H9 (cell line): ENCODE results near the gene CSTF2. TPM values are rescaled to one million over a fixed set of nuclear protein-coding genes. Genes with fewer than 3 reads are reported as not detected.

Experiments
- DNase-seq: peaks from one replicate; pipeline ENCODE4 v3.0.0-alpha.2; 2017
- H2AFZ ChIP-seq: one replicate; pipeline ENCODE4 v1.6.1; 2013; ENCODE audit warnings: mild to moderate bottlenecking, low read length, control low read depth, moderate library complexity
- H2AK5ac ChIP-seq: 2 replicates; pipeline ENCODE4 v1.6.1; 2013; ENCODE audit warnings: low read length, control low read depth, mixed read lengths; ENCODE audit not compliant: insufficient read length
- H2BK120ac ChIP-seq: one replicate; pipeline ENCODE4 v1.6.1; 2013; ENCODE audit warnings: low read depth, mild to moderate bottlenecking, low read length, control low read depth, inconsistent platforms; ENCODE audit not compliant: poor library complexity, severe bottlenecking
- H2BK12ac ChIP-seq: 2 replicates; pipeline ENCODE4 v1.6.1; 2013; ENCODE audit warnings: low read length, control low read depth, mixed read lengths, low read depth; ENCODE audit not compliant: insufficient read length
- H2BK15ac ChIP-seq: 2 replicates; pipeline ENCODE4 v1.6.1; 2013; ENCODE audit warnings: low read depth, low read length, control low read depth
- H2BK20ac ChIP-seq: one replicate; pipeline ENCODE4 v1.6.1; 2013; ENCODE audit warnings: low read depth, mild to moderate bottlenecking, low read length, control low read depth, inconsistent platforms; ENCODE audit not compliant: poor library complexity, severe bottlenecking
- H2BK5ac ChIP-seq: 2 replicates; pipeline ENCODE4 v1.6.1; 2013; ENCODE audit warnings: low read length, control low read depth, mixed read lengths; ENCODE audit not compliant: insufficient read length
- H3K14ac ChIP-seq: 2 replicates; pipeline ENCODE4 v1.6.1; 2013; ENCODE audit warnings: low read length, control low read depth; ENCODE audit not compliant: insufficient read depth
- H3K18ac ChIP-seq: 2 replicates; pipeline ENCODE4 v1.6.1; 2013; ENCODE audit warnings: low read depth, mild to moderate bottlenecking, mixed read lengths, low read length, control low read depth; ENCODE audit not compliant: insufficient read length
- H3K23ac ChIP-seq: 2 replicates; pipeline ENCODE4 v1.6.1; 2013; ENCODE audit warnings: low read length, control low read depth, mixed read lengths, low read depth; ENCODE audit not compliant: insufficient read length
- H3K23me2 ChIP-seq: 2 replicates; pipeline ENCODE4 v1.6.1; 2013; ENCODE audit warnings: low read depth, mild to moderate bottlenecking, mixed read lengths, low read length, control low read depth; ENCODE audit not compliant: insufficient read length, poor library complexity, severe bottlenecking
- H3K27ac ChIP-seq: 2 replicates; pipeline ENCODE4 v1.5.1; 2013; ENCODE audit warnings: low read length, control low read depth, mixed read lengths, low read depth; ENCODE audit not compliant: insufficient read length
- H3K27me3 ChIP-seq: 2 replicates; pipeline ENCODE4 v1.6.1; 2013; ENCODE audit warnings: low read length, control low read depth, inconsistent platforms; ENCODE audit not compliant: insufficient read depth
- H3K4ac ChIP-seq: 2 replicates; pipeline ENCODE4 v1.6.1; 2013; ENCODE audit warnings: low read depth, mild to moderate bottlenecking, control low read depth, inconsistent platforms, low read length, moderate library complexity
- H3K4me1 ChIP-seq: 2 replicates; pipeline ENCODE4 v1.6.1; 2013; ENCODE audit warnings: low read length, control low read depth, inconsistent platforms; ENCODE audit not compliant: insufficient read depth
- H3K4me2 ChIP-seq: 2 replicates; pipeline ENCODE4 v1.6.1; 2013; ENCODE audit warnings: low read length, control low read depth, mixed read lengths; ENCODE audit not compliant: insufficient read length, insufficient read depth
- H3K56ac ChIP-seq: 2 replicates; pipeline ENCODE4 v1.6.1; 2013; ENCODE audit warnings: low read depth, mild to moderate bottlenecking, mixed read lengths, low read length, control low read depth; ENCODE audit not compliant: insufficient read length
- H3K79me1 ChIP-seq: 2 replicates; pipeline ENCODE4 v1.6.1; 2013; ENCODE audit warnings: low read depth, mild to moderate bottlenecking, moderate library complexity, low read length, control low read depth, inconsistent platforms; ENCODE audit not compliant: insufficient read depth, poor library complexity, severe bottlenecking
- H3K79me2 ChIP-seq: 2 replicates; pipeline ENCODE4 v1.6.1; 2013; ENCODE audit warnings: low read length, control low read depth, inconsistent platforms; ENCODE audit not compliant: insufficient read depth
- H3K9ac ChIP-seq: 2 replicates; pipeline ENCODE4 v1.6.1; 2013; ENCODE audit warnings: low read length, control low read depth, mixed read lengths; ENCODE audit not compliant: insufficient read length; ENCODE audit errors: extremely low read depth
- H3K9me3 ChIP-seq: one replicate; pipeline ENCODE4 v1.6.1; 2013; ENCODE audit warnings: low read depth, low read length, inconsistent platforms; ENCODE audit not compliant: control insufficient read depth
- H3T11ph ChIP-seq: one replicate; pipeline ENCODE4 v1.6.1; 2013; ENCODE audit warnings: mild to moderate bottlenecking, low read length, control low read depth, inconsistent platforms
- H4K20me1 ChIP-seq: one replicate; pipeline ENCODE4 v1.6.1; 2013; ENCODE audit not compliant: control insufficient read depth, insufficient read length, insufficient read depth
- H4K5ac ChIP-seq: 2 replicates; pipeline ENCODE4 v1.6.1; 2013; ENCODE audit warnings: low read depth, mild to moderate bottlenecking, mixed read lengths, low read length, control low read depth; ENCODE audit not compliant: insufficient read length
- H4K8ac ChIP-seq: replicated peaks from 2 replicates; pipeline ENCODE4 v1.6.1; 2013; ENCODE audit warnings: low read length, control low read depth, mixed read lengths, low read depth; ENCODE audit not compliant: insufficient read length
- H4K91ac ChIP-seq: 2 replicates; pipeline ENCODE4 v1.6.1; 2013; ENCODE audit warnings: low read depth, mild to moderate bottlenecking, moderate library complexity, mixed read lengths, low read length, control low read depth; ENCODE audit not compliant: insufficient read length
- H3K27ac Mint-ChIP-seq, 3 experiments: 2 replicates in 2 of 3; 3 replicates in 1 of 3; pipeline ENCODE4 v1.8.0; 2020 to 2021; ENCODE audit warnings: mixed read lengths in 3 of 3, mild to moderate bottlenecking in 1 of 3, moderate library complexity in 1 of 3
- H3K27me3 Mint-ChIP-seq: 2 replicates; pipeline ENCODE4 v1.8.0; 2021; ENCODE audit warnings: low read depth, mild to moderate bottlenecking, moderate library complexity, mixed read lengths
- H3K36me3 Mint-ChIP-seq, 3 experiments: 2 replicates in 2 of 3; 3 replicates in 1 of 3; pipeline ENCODE4 v1.8.0; 2020 to 2021; ENCODE audit warnings: low read depth in 3 of 3, mixed read lengths in 3 of 3; ENCODE audit not compliant: insufficient read depth in 1 of 3
- H3K4me1 Mint-ChIP-seq, 2 experiments: 2 replicates each; pipeline ENCODE4 v1.8.0; 2020; ENCODE audit warnings: mixed read lengths in 2 of 2
- H3K4me3 Mint-ChIP-seq, 2 experiments: 2 replicates in 1 of 2; 3 replicates in 1 of 2; pipeline ENCODE4 v1.8.0; 2020 to 2021; ENCODE audit warnings: mild to moderate bottlenecking in 2 of 2, mixed read lengths in 2 of 2, moderate library complexity in 1 of 2
- H3K9me3 Mint-ChIP-seq, 2 experiments: 2 replicates in 1 of 2; 3 replicates in 1 of 2; pipeline ENCODE4 v1.8.0; 2020; ENCODE audit warnings: mild to moderate bottlenecking in 2 of 2, mixed read lengths in 2 of 2, moderate library complexity in 1 of 2
- WGBS: extraction: QIAGEN DNeasy Blood & Tissue Kit; methylation state at CpG from one replicate; pipeline ENCODE4 v1.1.7; 2013; ENCODE audit warnings: missing lambda C conversion rate, low lambda C conversion rate, mixed read lengths; ENCODE audit not compliant: insufficient read length; ENCODE audit errors: extremely low coverage; 5-methylcytosine and 5-hydroxymethylcytosine counted together
- total RNA-seq: library from RNA; stranded (reverse); gene quantifications from 2 replicates; pipeline ENCODE4 v1.2.1, GENCODE V29; 2021
- TF ChIP-seq, protein P1 (sequence below): fragments of 200-600 bp; sonication (generic); conservative IDR thresholded peaks from 3 replicates; pipeline ENCODE4 v1.8.0; 2021; ENCODE audit warnings: antibody characterized with exemption, mild to moderate bottlenecking

Gene CSTF2
- total RNA-seq, 1 experiment from 2014 or later, result 30.2 TPM

DNA sequence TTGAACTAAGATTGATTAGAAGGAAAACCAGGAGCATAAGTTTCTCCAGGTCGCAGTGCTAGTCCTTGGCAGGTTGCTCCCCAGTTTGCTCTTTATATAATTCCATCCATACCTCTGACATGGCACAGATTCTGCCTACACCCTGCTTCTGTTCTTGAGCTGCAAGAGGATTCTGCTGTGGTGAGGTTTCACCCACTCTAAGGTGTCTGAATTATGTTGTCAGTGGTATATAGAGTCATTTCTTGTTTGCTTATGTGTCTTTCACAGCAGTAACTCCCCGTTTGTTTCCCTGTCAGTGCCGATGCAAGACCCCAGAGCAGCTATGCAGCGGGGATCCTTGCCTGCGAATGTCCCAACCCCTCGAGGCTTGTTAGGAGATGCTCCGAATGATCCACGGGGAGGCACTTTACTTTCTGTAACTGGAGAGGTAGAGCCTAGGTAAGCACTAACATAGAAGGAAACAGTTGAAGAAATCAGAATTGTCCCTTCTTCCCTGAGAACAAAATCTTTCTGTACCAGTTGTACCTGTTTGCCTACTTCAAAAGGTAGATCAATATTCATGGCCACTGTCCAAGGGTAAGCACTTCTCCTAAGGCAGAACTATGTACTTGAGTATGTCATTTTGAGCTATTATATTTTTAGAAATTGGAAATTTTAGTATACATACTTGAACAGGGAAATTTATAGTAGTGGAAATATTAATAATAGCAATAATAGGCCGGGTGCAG is 11.2 kb downstream of the CSTF2 start:
- Histone ChIP-seq H2BK12ac (no peak overlapping the region), H3K14ac (no peak overlapping the region), H3K9me3 (peaks cover 36% of the 10 kb centered on the region), H3K79me1 (no peaks in the 10 kb centered on the region), H3K27ac (no peak overlapping the region), H3K56ac (no peak overlapping the region), H4K5ac (no peak overlapping the region), H2BK15ac (no peak overlapping the region), H3K4me1 (no peaks in the 10 kb centered on the region), H3K9ac (no peak overlapping the region), H3K23me2 (no peaks in the 10 kb centered on the region), H2BK5ac (no peak overlapping the region), H4K20me1 (no peaks in the 10 kb centered on the region), H3K79me2 (no peaks in the 10 kb centered on the region), H2AK5ac (no peak overlapping the region), H2AFZ (no peak overlapping the region), H4K8ac (no peak overlapping the region), H4K91ac (no peak overlapping the region), H3K4ac (no peak overlapping the region), H2BK120ac (no peak overlapping the region), H3K18ac (no peak overlapping the region), H3T11ph (no peak overlapping the region), H3K23ac (no peak overlapping the region), H3K27me3 (no peaks in the 10 kb centered on the region), H3K4me2 (no peak overlapping the region), H2BK20ac (no peak overlapping the region)
- H3K4me1 Mint-ChIP-seq, result no peaks in the 10 kb centered on the region
- H3K9me3 Mint-ChIP-seq, result peaks cover 53 to 58% of the 10 kb centered on the region in 2 experiments
- no CpG with 5 or more reads among the region's 9 CpGs for WGBS
- DNase-seq, result no peak
- TF ChIP-seq, protein P1, sequence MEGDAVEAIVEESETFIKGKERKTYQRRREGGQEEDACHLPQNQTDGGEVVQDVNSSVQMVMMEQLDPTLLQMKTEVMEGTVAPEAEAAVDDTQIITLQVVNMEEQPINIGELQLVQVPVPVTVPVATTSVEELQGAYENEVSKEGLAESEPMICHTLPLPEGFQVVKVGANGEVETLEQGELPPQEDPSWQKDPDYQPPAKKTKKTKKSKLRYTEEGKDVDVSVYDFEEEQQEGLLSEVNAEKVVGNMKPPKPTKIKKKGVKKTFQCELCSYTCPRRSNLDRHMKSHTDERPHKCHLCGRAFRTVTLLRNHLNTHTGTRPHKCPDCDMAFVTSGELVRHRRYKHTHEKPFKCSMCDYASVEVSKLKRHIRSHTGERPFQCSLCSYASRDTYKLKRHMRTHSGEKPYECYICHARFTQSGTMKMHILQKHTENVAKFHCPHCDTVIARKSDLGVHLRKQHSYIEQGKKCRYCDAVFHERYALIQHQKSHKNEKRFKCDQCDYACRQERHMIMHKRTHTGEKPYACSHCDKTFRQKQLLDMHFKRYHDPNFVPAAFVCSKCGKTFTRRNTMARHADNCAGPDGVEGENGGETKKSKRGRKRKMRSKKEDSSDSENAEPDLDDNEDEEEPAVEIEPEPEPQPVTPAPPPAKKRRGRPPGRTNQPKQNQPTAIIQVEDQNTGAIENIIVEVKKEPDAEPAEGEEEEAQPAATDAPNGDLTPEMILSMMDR, result no peak
- H3K27ac Mint-ChIP-seq, result no peak overlapping the region
- H3K27me3 Mint-ChIP-seq, result no peaks in the 10 kb centered on the region; the same call in none of the 2 replicates
- H3K4me3 Mint-ChIP-seq, result no peak overlapping the region
- H3K36me3 Mint-ChIP-seq, result peaks cover 22 to 71% (median 58%) of the 10 kb centered on the region in 3 experiments
